ENCODE data around the gene RFK. TPM values are rescaled to one million over a fixed set of nuclear protein-coding genes. Genes with fewer than 3 reads are reported as not detected.
A peak's percentile ranks its signal among the peaks of the same experiment; 100 is the strongest.

RFK gene
- total and polyA plus RNA-seq, 2 of the 13 experiments (the other 11 are each of a cell fraction or from before 2014, with no cell fraction given) = 18.2 to 37.2 TPM

DNA sequence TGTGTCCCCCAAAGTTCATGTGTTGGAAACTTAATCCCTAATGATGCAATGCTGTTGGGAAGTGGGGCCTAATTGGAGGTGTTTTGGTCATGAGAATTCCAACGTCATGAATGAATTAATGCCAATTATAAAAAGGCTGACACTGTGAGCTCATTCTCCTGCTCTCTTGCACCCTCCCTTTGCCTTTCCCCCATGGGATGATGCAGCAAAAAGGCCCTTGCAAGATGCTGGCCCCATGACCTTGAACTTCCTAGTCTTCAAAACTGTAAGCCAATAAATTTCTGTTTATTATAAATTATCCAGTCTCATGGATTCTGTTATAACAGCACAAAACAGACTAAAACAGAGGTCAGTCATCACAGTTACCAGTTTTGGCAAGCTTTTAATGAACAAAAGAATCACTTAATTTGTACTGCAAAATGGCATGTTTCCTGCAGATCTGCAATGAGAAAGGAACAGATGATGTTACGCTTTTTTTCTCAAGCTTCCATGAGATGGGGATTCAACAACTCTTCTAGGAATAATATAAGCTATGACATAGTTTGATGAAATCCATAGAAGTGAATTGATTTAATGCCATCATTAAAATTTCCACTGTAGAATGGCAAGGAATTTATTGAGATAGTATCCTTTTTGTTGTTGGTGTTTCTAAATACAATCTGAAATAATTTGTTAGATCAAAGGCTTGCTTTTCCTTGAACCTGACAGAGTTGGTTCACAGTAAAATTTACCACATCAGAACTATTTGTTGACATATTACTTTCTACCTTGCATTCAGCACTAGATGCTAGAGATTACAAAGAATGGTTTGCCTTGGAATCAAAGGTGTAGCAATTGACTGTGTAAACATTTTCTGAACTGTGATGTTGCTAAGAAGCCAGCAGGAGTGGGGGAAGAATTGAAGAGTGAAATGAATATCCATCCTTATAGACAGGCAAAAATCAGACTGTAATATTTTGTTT, 29.3 kb upstream of the RFK start (continued):
- no peak for TF ChIP-seq ZNF83 (CRISPR knock-in tag; IDR thresholded peaks at IDR 0.05; ENCODE audit: borderline replicate concordance)
- TF ChIP-seq JUND (CRISPR knock-in tag; IDR thresholded peaks at IDR 0.05) = no peak
- TF ChIP-seq ZNF563 (CRISPR knock-in tag; IDR thresholded peaks at IDR 0.05) = no peak
- TF ChIP-seq, protein P1, sequence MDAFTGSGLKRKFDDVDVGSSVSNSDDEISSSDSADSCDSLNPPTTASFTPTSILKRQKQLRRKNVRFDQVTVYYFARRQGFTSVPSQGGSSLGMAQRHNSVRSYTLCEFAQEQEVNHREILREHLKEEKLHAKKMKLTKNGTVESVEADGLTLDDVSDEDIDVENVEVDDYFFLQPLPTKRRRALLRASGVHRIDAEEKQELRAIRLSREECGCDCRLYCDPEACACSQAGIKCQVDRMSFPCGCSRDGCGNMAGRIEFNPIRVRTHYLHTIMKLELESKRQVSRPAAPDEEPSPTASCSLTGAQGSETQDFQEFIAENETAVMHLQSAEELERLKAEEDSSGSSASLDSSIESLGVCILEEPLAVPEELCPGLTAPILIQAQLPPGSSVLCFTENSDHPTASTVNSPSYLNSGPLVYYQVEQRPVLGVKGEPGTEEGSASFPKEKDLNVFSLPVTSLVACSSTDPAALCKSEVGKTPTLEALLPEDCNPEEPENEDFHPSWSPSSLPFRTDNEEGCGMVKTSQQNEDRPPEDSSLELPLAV (CRISPR knock-in tag; conservative IDR thresholded peaks at IDR 0.05; ENCODE audit: low read depth) = no peak
- TF ChIP-seq TBX2 (CRISPR knock-in tag; IDR thresholded peaks at IDR 0.05; ENCODE audit: borderline replicate concordance) = peak; percentile 59; the same call in 1 of the 2 replicates
- no peak for TF ChIP-seq SYNCRIP (IDR thresholded peaks at IDR 0.05; ENCODE audit: insufficient read depth, low read depth, low read length)
- TF ChIP-seq NONO (IDR thresholded peaks at IDR 0.05) = no peak
- TF ChIP-seq NONO (CRISPR knock-in tag; conservative IDR thresholded peaks at IDR 0.05) = no peak
- TF ChIP-seq PPARG (CRISPR knock-in tag; conservative IDR thresholded peaks at IDR 0.05) = peak; percentile 72
- no peak for TF ChIP-seq ZNF225 (CRISPR knock-in tag; IDR thresholded peaks at IDR 0.05)
- TF ChIP-seq ZSCAN29 (CRISPR knock-in tag; conservative IDR thresholded peaks at IDR 0.05) = no peak
- TF ChIP-seq ZMYM4 (CRISPR knock-in tag; IDR thresholded peaks at IDR 0.05) = peak; percentile 37; the same call in 1 of the 2 replicates
- TF ChIP-seq FOXK2 (IDR thresholded peaks at IDR 0.05) = no peak
- TF ChIP-seq SAP130 (CRISPR knock-in tag; IDR thresholded peaks at IDR 0.05; ENCODE audit: low read depth) = peak; percentile 67
- no peak for TF ChIP-seq ZNF317 (CRISPR knock-in tag; IDR thresholded peaks at IDR 0.05)
- no peak for TF ChIP-seq TFDP2 (CRISPR knock-in tag; IDR thresholded peaks at IDR 0.05)
- TF ChIP-seq HNRNPL (IDR thresholded peaks at IDR 0.05; ENCODE audit: low read depth, low read length) = no peak
- no peak for TF ChIP-seq ZNF577 (CRISPR knock-in tag; IDR thresholded peaks at IDR 0.05; ENCODE audit: borderline replicate concordance, low read depth)
- TF ChIP-seq GABPA (IDR thresholded peaks at IDR 0.05; ENCODE audit: low read depth, low read length) = no peak
- no peak for TF ChIP-seq GABPA (CRISPR knock-in tag; IDR thresholded peaks at IDR 0.05; ENCODE audit: low read depth)
- no peak for TF ChIP-seq ZKSCAN1 (IDR thresholded peaks at IDR 0.05; ENCODE audit: low read length)
- peak; percentile 73 for TF ChIP-seq KDM6A (CRISPR knock-in tag; IDR thresholded peaks at IDR 0.05; ENCODE audit: low read depth)
- TF ChIP-seq ZNF282 (IDR thresholded peaks at IDR 0.05; ENCODE audit: partially characterized antibody) = no peak
- peak; percentile 97 for TF ChIP-seq TCF7 (IDR thresholded peaks at IDR 0.05; ENCODE audit: low read depth)
- TF ChIP-seq ZNF710 (CRISPR knock-in tag; IDR thresholded peaks at IDR 0.05; ENCODE audit: borderline replicate concordance) = 0 out of 2 replicates have a peak, but pooled peaks have one; percentile 4
- 0 out of 2 replicates have a peak, but pooled peaks have one; percentile 28 for TF ChIP-seq ZNF414 (CRISPR knock-in tag; IDR thresholded peaks at IDR 0.05)
- no peak for TF ChIP-seq NFE2L1 (CRISPR knock-in tag; IDR thresholded peaks at IDR 0.05; ENCODE audit: borderline replicate concordance)

All from HepG2 (cell line).